Heart right ventricle (tissue), 16 donors: ENCODE data around the gene TYSND1. TPM values are rescaled to one million over a fixed set of nuclear protein-coding genes. Genes with fewer than 3 reads are reported as not detected.
A peak's percentile ranks its signal among the peaks of the same experiment; 100 is the strongest.

Source experiments
- ATAC-seq, 8 donors: fragments of 200-7000 bp; cut with Tn5 transposase; one replicate each; pipeline ENCODE4 v1.9.1; 2020; ENCODE audit warnings: mild to moderate bottlenecking in 8 of 8, moderate library complexity in 8 of 8, moderate number of reproducible peaks in 1 of 8
- DNase-seq, 2 donors: peaks; one replicate each; pipeline ENCODE4 v3.0.0-alpha.2; 2020
- H3K27ac ChIP-seq, 10 donors: fragments of 200-600 bp; sonication (generic) in 2 of 10; one replicate each; pipeline versions ENCODE4 v1.5.0 to v1.8.0; 2020 to 2022; ENCODE audit warnings: mild to moderate bottlenecking in 3 of 10
- H3K27me3 ChIP-seq, 7 donors: fragments of 200-600 bp; one replicate each; pipeline ENCODE4 v1.8.0; 2021 to 2022; ENCODE audit warnings: mild to moderate bottlenecking in 2 of 7
- H3K36me3 ChIP-seq, 9 donors: fragments of 200-600 bp; sonication (generic) in 1 of 9; one replicate each; pipeline versions ENCODE4 v1.5.0 to v1.8.0; 2020 to 2022; ENCODE audit warnings: mild to moderate bottlenecking in 2 of 9
- H3K4me1 ChIP-seq, 9 donors: fragments of 200-600 bp; sonication (generic) in 1 of 9; one replicate each; pipeline versions ENCODE4 v1.5.0 to v1.8.0; 2020 to 2022; ENCODE audit warnings: mild to moderate bottlenecking in 4 of 9
- H3K4me3 ChIP-seq, 10 donors: fragments of 200-600 bp; sonication (generic) in 2 of 10; one replicate each; pipeline versions ENCODE4 v1.5.0 to v1.8.0; 2020 to 2022; ENCODE audit warnings: mild to moderate bottlenecking in 7 of 10, moderate library complexity in 2 of 10
- H3K9me3 ChIP-seq, 11 donors: fragments of 200-600 bp in 10 of 11; sonication (generic) in 2 of 11; one replicate each; pipeline versions ENCODE4 v1.5.0 to v1.8.0; 2013 to 2022; ENCODE audit warnings: mild to moderate bottlenecking in 2 of 11, control low read depth in 1 of 11, moderate library complexity in 1 of 11
- CTCF ChIP-seq, 9 donors: fragments of 200-600 bp; sonication (generic) in 2 of 9; IDR thresholded peaks; one replicate each; pipeline versions ENCODE4 v1.5.0 to v1.8.0; 2021 to 2022; ENCODE audit warnings: antibody characterized with exemption in 9 of 9, mild to moderate bottlenecking in 5 of 9, moderate library complexity in 1 of 9
- WGBS, 2 donors: extraction: QIAGEN DNeasy Blood & Tissue Kit; methylation state at CpG; one replicate each; pipeline ENCODE4 v1.1.7; 2013; ENCODE audit warnings: inconsistent platforms in 1 of 2; 5-methylcytosine and 5-hydroxymethylcytosine counted together
- intact Hi-C, 10 donors: fragments of 100-400 bp; cut with DNase I; formaldehyde crosslinking; loops; one replicate each; pipeline versions ENCODE4 v1.11.1 to v1.14.2; 2022
- polyA plus RNA-seq, 2 donors: library from polyadenylated mRNA; stranded (reverse); fragments of 200-250 nt; gene quantifications; one replicate each; pipeline ENCODE4 v1.2.3, GENCODE V29; 2013
- total RNA-seq, 10 donors: library from RNA; stranded (reverse); fragmentation: NEBNext Ultra II Directional in 3 of 10; extraction: Animal tissue kit (Norgen Biotek cat#: 25700) in 3 of 10; gene quantifications; one replicate each; pipeline versions ENCODE4 v1.2.1 to v1.2.4, GENCODE V29; 2021 to 2023
- donor health status: Arrhythmogenic right ventricular cardiomyopathy.
- donor health status: ischemic (EF 13 %, LVEDD 7.1; RV severe dilation, severe dysfunction).
- donor health status: healthy with polysubstance abuse.
- donor health status: DM: no; HTN: yes; CAD: no.
- donor health status: DM: no; HTN: no; CAD: no.
- donor health status: ischemic (EF 25% LVEDD 6.9; RV normal size, moderate dysfunction).
- donor health status: ischemic (EF 25% LVEDD 5.7; RV mildly dilated, moderate dysfunction).
- donor health status: healthy.
- donor health status: DM: yes; HTN: yes; CAD: no.
- donor health status: Ischemic cardiomyopathy.
- donor health status: ischemic (EF 35%, LVEDD 5.7; RV mildly dilated, moderate dysfunction).
- donor health status: nonischemic (EF 11% LVEDD 7.7; RV severe dilation, severe dysfunction).
- donor health status: DM: yes; HTN: yes; CAD: no.
- donor health status: PGD.
- donor health status: ischemic (EF 29% LVEDD 5.4; RV normal size, mild dysfunction).
- donor health status: nonischemic (EF 23%, LVEDD 6.1; RV moderate dilation, normal function).

Gene TYSND1
- total and polyA plus RNA-seq, 12 donors, result 2.6 to 6.5 (median 4.6) TPM

DNA sequence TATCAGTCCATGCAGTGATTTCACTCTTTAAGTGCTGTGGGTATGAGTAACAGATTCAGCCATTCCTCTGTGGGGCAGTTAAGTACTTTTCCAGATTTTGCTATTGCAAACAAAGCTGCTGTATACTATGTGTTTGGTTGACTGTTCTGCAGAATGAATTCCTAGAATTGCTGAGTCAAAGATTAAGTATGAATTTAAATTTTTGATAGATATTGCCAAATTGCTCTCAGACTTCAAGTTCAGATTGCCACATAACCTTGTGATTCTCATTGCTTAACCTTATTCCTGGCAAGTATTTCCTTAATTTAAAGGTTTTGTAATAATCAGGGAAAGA is 45.4 kb upstream of the TYSND1 start:
- Histone ChIP-seq H3K9me3 (no peaks in the 10 kb centered on the region), H3K27ac (peak overlapping the region in 2 of 10 donors; percentile 3 to 54), H3K36me3 (peaks cover 0 to 3% (median 0%) of the 10 kb centered on the region in 9 donors), H3K4me1 (peaks cover 0 to 52% (median 17%) of the 10 kb centered on the region in 9 donors), H3K4me3 (no peak overlapping the region), H3K27me3 (no peaks in the 10 kb centered on the region)
- no peak for TF ChIP-seq CTCF (IDR thresholded peaks at IDR 0.05)
- DNase-seq (no peak), ATAC-seq (peak in 4 of 8 donors; percentile 24 to 32 (median 31))
- intact Hi-C loops, result no loop called here

DNA sequence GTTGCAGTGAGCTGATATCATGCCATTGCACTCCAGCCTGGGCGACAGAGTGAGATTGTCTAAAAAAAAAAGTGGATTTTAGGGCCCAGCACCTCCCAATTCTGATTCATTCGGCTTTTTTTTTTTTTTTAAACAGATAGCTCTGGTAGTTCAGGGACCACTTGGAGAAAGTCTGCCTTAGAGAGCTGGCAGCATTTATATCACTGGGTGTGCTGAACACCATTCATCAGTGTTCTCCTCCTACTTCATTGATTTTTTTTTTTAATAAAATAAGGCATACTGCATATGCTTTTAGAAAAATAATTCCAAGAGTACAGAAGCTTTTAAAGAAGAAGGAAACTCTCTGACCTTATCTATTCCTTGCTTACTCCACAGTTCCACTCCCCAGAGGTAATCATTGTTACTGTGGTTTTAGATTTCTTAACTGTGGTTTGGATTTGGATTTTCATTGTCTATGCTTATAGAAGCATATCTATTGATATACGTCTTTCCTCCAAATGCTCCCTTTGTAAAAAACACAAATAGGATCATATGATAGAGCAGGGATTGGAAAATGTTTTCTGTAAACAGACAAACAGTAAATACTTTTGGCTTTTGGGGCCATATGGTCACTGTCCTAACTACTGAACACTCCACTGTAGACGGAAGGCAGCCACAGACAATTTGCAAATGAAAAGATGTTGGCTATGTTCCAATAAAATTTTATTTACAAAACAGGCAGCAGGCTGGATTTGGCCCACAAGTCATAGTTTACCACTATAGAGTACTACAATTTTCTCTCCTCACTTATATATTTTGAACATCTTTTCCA is 44.9 kb upstream of the TYSND1 start:
- Histone ChIP-seq H3K9me3 (no peaks in the 10 kb centered on the region), H3K36me3 (peaks cover 0 to 3% (median 0%) of the 10 kb centered on the region in 9 donors), H3K27me3 (no peaks in the 10 kb centered on the region), H3K4me3 (no peak overlapping the region), H3K27ac (peak overlapping the region in 2 of 10 donors; percentile 3 to 51), H3K4me1 (peaks cover 0 to 52% (median 17%) of the 10 kb centered on the region in 9 donors)
- WGBS, 2 donors, result 66 to 69% methylated on average over 4 of the region's 4 CpGs
- intact Hi-C loops, result no loop called here
- ATAC-seq, result peak in 3 of 8 donors; percentile 3 to 34 (median 6)
- TF ChIP-seq CTCF (IDR thresholded peaks at IDR 0.05), result no peak
- no peak for DNase-seq

DNA sequence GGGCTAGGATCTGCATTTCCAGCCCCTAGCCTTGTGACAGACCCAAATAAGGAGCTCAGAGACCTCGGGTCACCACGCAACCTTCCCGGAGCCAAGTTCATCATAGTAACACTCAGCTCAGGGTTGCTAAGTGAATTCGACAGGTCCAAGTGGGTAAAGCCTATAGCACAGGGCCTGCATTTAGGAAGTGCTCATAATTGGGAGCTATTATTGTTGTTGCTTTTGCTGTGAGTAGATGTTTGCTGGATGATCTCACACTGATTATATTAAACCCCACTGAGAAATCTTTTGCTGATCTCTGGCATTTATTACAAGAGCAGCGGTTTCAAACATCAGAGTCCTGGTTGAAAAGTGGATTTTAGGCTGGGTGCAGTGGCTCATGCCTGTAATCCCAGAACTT is 44.1 kb upstream of the TYSND1 start:
- peak overlapping the region in 1 of 10 donors; percentile 51 for H3K27ac ChIP-seq
- intact Hi-C loops, result no loop called here
- no peak for TF ChIP-seq CTCF (IDR thresholded peaks at IDR 0.05)
- peaks cover 0 to 52% (median 17%) of the 10 kb centered on the region in 9 donors for H3K4me1 ChIP-seq
- no peak for DNase-seq
- WGBS, 2 donors, result 50 to 67% methylated on average over 5 of the region's 5 CpGs
- no peaks in the 10 kb centered on the region for H3K9me3 ChIP-seq
- no peaks in the 10 kb centered on the region for H3K27me3 ChIP-seq
- peak in 2 of 8 donors; percentile 12 to 19 for ATAC-seq
- H3K4me3 ChIP-seq, result no peak overlapping the region
- no peaks in the 10 kb centered on the region for H3K36me3 ChIP-seq

- no peaks in the 10 kb centered on the region for H3K27me3 ChIP-seq
- no peak for ATAC-seq
- no peak overlapping the region for H3K4me3 ChIP-seq
- intact Hi-C loops, result no loop called here
- no peak for TF ChIP-seq CTCF (IDR thresholded peaks at IDR 0.05)
- no peaks in the 10 kb centered on the region for H3K36me3 ChIP-seq
- peak overlapping the region in 1 of 10 donors; percentile 51 for H3K27ac ChIP-seq
- H3K4me1 ChIP-seq, result peaks cover 0 to 52% (median 17%) of the 10 kb centered on the region in 9 donors
- 86 to 91% methylated on average over 8 of the region's 8 CpGs for WGBS, 2 donors
- no peak for DNase-seq
- H3K9me3 ChIP-seq, result no peaks in the 10 kb centered on the region
Measured at GRCh38 chr10:70190102-70190501, 43.6 kb upstream of the TYSND1 start.
